ENCODE measurements around the gene RHCG. TPM values are rescaled to one million over a fixed set of nuclear protein-coding genes. Genes with fewer than 3 reads are reported as not detected.
A peak's percentile ranks its signal among the peaks of the same experiment; 100 is the strongest.

Gene RHCG
- total RNA-seq, 2 donors from 2014 or later: 0.15 to 1.8 TPM

- intact Hi-C loops (cut with DNase I): no loop called here
- ATAC-seq: no peak
- DNase-seq: no peak
Observed at GRCh38 chr15:89512631-89513030, 16.2 kb upstream of the RHCG start.

DNA sequence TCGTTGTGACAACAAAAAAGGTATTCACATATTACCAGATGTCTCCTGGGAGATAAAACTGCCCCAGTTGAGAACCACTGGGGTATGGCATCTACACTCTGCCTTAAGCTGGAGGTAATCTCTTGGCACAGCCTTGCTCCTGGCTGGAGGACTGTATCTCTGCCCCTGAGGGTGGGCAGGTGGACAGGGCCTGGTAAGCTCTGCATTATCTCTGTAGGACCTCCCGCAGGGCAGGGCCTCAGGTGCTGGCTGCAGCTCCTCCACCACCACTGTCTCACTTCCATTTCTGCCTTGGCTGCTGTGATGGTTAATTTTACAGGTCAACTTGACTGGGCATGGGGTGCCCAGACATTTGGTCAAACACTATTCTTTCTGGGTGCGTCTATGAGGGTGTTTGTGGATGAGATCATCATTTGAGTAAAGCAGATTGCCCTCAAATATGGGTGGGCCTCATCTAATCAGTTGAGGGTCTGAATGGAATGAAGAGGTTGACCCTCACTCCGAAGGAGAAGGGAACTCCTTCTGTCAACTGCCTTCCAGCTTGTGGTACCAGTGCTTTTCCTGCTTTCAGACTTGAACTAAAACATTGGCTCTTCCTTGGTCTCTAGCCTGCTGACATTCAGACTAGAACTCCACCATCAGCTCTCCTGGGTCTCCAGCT, 9.8 kb upstream of the RHCG start:
- ATAC-seq: no peak
- DNase-seq: no peak
- intact Hi-C loops (cut with DNase I): no loop called here

- DNase-seq (no peak), ATAC-seq (no peak)
- intact Hi-C loops (cut with DNase I): no loop called here
Observed at GRCh38 chr15:89504166-89504565, 7.8 kb upstream of the RHCG start.

DNA sequence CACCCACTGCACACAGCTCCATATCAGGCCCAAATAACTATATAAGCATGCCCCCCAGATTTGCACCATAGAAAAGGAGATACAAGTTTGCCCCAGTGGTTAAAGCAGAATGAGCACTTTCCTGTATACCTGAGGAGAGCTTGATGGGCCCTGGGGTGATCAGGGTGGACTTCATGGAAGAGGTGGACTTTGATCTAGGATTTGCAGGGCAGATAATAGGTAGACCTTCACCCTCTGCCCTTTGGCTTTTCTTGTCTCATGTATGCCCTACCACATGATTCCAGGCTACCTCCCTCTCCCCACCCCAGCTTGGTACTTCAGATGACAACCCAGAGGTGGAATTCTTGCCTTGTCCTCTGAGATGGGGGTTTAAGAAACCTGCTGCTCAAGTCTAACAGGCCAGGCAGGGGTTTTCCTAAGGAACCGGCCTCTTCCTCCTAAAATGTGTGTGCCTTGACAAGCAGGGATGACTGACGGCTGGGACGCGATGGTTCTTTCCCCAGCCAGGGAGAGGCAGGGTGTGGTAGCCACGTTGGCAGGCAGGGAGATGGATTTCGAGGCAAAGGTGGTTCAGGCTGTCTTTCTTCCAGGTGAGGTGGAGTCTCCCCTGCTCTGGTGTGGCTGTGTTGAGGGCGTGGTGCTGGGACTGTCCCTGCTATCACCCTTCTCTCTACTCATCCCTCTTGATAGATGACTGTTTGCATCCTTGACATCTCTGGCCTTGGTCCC, 6.6 kb upstream of the RHCG start:
- intact Hi-C loops (cut with DNase I): no loop called here
- ATAC-seq (no peak), DNase-seq (no peak)

DNA sequence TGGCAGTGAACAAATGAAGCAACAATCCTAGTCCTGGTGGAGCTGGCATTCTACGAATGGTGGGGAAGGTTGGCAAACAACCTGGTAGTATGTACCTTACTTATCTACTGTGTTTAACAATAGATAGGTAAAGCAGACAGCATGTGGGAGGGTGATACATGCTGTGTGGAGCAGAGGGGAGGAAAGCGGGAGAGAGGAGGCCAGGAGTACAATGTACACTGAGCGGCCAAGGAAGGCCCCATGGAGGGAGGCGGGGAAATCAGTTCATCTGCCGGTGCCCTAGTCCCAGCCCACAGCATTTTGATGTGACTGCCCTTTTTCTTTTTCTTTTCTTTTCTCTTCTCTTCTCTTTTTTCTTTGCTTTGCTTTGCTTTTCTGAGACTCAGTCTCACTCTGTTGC, 5.3 kb upstream of the RHCG start:
- DNase-seq (no peak), ATAC-seq (no peak)
- intact Hi-C loops (cut with DNase I): no loop called here

DNA sequence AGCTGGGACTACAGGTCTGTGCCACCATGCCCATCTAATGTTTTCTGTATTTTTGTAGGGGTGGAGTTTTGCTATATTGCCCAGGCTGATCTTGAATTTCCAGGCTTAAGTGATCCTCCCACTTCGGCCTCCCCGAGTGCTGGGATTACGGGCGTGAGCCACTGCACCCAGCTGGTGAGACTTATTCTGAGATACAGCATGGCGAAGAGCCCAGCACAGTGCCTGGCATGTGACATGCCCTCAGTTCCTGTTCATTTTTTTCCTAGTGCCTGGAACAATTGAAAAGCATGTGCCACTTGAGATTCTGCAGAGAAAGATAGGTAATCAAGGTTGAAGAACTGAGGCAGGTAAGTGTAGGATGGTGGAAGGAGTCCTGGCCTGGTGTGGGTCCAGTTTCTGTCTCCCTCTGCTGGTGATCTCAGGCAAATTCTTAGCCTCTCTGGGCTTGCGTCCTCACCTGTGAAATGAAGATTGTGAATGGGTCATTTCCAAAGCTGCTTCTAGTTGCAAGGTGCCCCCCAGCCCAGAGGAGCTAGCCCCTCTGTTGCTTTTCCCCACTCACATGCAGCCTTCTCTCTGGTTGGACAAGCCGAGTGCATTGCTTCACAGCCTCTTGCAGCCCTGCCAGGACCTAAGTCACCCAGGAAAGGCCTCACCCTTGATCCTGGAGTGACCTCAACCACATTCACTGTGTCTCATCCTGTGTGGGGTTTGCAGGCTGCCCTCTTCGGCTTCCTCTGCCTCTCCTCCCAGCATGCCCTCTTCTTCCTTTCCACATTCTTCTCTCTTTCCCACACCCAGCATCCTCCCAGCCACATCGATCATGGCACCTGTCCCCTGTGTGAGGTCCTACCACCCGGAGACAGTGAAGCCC, 4.3 kb upstream of the RHCG start:
- intact Hi-C loops (cut with DNase I): no loop called here
- DNase-seq: no peak
- ATAC-seq: no peak

DNA sequence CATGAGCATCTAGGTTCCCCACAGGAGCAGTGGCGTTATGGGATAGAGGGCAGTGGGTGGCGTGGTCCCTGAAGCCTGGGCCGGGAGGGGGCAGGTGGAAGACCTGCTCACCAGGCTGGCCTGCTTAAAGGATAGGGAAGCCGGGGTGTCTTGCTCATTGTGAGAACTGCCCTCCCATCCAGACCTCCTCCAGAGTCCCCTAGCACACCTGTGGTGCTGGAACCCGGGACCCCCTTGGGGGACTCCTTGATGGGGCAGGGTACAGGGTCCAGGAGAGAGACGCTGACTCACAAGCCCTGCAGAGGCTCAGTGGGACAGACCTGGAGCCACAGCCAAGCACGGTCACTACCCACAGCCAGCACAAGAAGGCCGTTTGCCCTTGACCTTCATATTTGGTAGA, 2.8 kb upstream of the RHCG start:
- DNase-seq (no peak), ATAC-seq (peak in 1 of 2 donors; percentile 14)
- intact Hi-C loops (cut with DNase I): no loop called here

GRCh38 chr15:89498574-89498906, 2.2 kb upstream of the RHCG start:
- DNase-seq: no peak
- intact Hi-C loops (cut with DNase I): no loop called here

DNA sequence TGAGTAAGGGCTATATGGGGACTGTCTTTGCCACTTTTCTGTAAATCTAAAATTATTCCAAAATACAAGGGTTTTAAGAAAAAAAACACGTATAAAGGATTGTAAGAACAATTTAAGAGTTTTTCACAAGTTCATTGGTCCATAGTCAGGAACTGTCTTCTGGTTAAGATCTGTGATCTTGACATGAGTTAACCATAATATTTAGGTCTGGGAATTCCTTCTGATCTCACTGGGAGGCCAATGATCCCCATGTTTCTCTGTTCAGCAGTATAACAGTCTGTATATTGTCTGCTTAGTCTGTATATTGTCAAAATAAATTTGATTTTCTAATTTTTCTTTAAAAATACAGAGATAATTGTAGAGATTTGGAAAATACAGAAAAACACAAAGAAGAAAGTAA, 848 bp upstream of the RHCG start:
- no peak for ATAC-seq
- no peak for DNase-seq
- intact Hi-C loops (cut with DNase I): no loop called here

More at GRCh38 chr15:89498574-89498906, 2.2 kb upstream of the RHCG start:
- ATAC-seq: no peak

DNA sequence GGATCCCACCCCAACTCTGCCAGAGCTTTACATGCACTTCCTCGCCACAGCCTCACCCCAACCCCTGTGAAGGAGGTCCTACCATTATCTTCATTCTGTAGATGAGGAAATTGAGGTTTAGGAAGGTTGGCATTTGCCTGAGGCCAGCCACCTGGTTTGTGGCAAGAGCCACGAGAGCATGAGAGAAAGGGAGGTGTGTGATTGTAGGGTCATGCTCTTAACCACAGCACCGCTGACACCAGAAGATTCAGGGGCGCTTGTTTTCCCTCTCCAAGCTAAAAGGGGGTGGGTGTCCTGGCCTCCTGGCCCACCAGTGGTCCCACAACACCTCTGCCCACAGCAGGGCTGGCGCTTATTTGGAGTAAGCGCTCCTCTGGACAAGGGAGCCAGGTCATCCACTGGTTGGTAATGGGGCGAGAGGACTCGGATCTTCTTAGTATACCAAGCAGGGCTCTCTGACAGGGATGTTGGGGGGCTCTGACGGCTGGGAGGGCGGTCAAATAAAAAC, 691 bp downstream of the RHCG start:
- intact Hi-C loops (cut with DNase I): no loop called here
- no peak for DNase-seq
- no peak for ATAC-seq

DNA sequence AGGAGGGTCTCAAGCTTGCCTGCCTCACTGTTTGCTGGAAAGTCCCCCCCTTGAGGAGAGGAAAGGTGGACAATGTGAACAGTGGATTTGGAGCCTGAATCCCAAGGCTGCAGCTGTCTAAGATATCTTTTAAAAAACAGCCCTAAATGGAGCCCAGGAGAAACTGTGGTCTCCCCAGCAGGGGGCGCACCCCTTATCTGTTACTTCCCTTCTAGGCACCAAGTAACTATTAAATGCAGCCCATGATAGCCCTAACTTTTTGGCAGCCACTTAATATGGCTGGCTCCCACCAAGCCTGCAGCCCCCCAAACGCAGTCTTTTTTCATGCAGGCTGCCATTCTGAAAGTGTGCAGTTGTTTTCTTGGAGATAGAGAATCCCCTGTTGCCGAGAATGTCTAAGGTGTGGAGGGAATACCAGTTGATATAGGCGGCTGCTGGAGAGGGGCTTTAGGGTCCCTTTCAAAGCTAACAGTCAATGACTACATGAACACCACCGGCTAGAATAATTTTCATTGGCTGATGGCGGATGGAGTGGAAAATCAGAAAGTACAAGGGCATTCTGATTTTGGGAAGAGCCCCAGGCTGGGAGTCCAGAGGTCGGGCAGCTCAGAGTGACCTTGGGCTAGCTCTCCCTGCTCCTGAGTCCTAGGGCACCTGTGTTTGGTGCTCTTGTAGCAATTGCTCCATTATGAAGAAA, 1.3 kb downstream of the RHCG start:
- DNase-seq (no peak), ATAC-seq (no peak)
- intact Hi-C loops (cut with DNase I): no loop called here

- ATAC-seq: no peak
- no peak for DNase-seq
- intact Hi-C loops (cut with DNase I): no loop called here
Observed at GRCh38 chr15:89494031-89494430, 2.4 kb downstream of the RHCG start.

GRCh38 chr15:89492934-89493631, 3.3 kb downstream of the RHCG start:
- DNase-seq (no peak), ATAC-seq (no peak)
- intact Hi-C loops (cut with DNase I): no loop called here

GRCh38 chr15:89492111-89492641, 4.2 kb downstream of the RHCG start:
- DNase-seq (no peak), ATAC-seq (no peak)
- intact Hi-C loops (cut with DNase I): no loop called here

DNA sequence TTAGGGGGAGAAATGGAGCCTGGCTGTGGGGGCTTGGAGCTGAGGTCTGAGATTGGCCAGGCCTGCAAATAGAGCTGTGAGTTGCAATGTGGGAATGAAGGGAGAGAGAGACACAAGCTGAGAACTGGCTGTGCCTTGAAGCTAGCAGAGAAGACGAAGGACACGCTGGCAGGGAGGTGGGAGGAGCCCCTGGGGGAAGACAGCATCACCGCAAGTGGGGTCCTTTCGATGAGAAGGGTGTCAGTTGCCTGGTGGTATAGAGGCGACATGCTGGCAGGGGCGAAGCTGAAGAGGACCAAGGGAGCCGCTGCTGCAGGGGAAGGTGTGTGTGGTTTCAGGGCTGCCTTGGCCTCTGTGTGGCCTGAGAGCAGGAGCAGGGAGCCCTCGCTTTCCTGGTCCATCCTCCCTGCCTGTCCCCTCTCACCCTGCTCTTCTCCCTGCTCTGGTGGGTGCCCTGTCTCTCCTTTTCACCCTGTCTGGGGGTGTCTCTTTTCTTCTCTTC, 5.5 kb downstream of the RHCG start:
- intact Hi-C loops (cut with DNase I): no loop called here
- ATAC-seq: peak in 1 of 2 donors; percentile 32

DNA sequence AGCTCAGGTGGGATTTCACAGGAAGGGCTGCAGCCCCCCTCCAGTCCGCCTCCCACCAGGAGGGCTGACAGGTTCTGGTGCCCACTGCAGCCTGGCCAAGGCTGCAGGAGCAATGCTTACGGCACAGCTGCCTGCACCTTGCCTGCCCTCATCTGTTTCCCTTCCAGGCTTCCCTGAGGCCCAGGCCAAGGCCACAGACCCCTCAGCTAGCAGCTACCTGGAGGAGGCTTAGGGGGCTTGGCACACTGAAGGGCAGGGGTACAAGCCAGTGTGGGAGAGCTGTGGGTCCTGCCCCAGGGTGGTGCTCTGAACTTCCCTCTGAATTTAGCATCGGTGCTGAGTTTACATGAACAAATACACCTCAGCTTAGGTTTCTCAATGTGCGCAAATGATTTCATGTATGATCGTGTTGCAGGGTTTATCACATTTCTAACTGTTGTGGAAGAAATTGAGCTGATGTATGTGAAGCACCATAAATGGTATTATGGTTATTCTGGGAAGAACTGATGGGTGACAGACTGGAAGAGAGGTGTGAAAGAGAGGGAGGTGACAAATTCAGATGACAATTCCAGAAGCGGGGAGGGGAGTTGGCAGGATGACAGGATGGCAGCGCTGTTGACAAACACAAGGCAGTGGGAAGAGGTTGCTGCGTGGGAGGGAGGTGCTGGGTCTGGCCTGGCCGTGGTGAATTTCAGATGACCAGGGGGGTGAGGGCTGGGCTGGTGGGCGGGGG, 6.1 kb downstream of the RHCG start:
- intact Hi-C loops (cut with DNase I): no loop called here
- ATAC-seq (peak; percentile 66 to 70), DNase-seq (peak; percentile 47)

More for the DNA sequence above, 5.5 kb downstream of the RHCG start:
- no peak for DNase-seq

GRCh38 chr15:89489376-89489775, 7.0 kb downstream of the RHCG start:
- intact Hi-C loops (cut with DNase I): no loop called here
- ATAC-seq (no peak), DNase-seq (no peak)

DNA sequence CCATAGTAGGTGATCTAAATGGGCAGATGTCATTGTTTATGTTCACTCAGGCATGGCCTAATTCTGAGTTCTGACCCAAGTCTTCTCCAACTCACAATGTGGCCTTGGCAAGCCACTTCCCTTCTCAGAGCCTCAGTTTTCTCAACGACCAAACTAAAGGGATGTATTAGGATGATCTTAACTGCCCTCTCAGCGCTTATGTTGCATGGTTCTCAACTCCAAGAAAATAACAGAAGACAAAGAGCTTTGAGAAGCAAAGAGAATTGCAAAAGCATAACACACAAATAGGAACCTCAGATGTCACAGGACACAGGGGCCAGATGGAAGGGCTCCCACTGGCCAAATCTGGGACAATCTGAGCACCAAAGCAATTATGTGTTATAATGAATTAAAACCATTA, 8.6 kb downstream of the RHCG start:
- ATAC-seq (no peak), DNase-seq (no peak)
- intact Hi-C loops (cut with DNase I): no loop called here

All from left cardiac atrium (tissue), 4 donors.